NCI-H1417 (cell line): ENCODE data around the gene CFAP97D1.

ENCODE experiments used
- DNase-seq, 3 experiments: peaks; one replicate each; lab custom pipeline; 2025; lab: John Stamatoyannopoulos, UW

CFAP97D1 gene

DNA sequence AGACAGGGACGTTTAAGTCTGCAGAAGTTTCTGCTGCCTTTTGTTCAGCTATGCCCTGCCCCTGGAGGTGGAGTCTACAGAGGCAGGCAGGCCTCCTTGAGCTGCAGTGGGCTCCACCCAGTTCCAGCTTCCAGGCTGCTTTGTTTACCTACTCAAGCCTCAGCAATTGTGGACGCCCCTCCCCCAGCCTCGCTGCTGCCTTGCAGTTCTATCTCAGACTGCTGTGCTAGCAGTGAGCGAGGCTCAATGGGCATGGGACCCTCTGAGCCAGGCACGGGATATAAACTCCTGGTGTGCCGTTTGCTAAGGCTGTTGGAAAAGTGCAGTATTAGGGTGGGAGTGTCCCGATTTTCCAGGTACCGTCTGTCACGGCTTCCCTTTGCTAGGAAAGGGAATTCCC lies 17.8 kb downstream of the CFAP97D1 start:
- peak in 2 of 3 experiments; percentile 27 to 42 for DNase-seq

- DNase-seq, result no peak
Observed at GRCh38 chr17:43799047-43799446, 18.8 kb downstream of the CFAP97D1 start.

DNA sequence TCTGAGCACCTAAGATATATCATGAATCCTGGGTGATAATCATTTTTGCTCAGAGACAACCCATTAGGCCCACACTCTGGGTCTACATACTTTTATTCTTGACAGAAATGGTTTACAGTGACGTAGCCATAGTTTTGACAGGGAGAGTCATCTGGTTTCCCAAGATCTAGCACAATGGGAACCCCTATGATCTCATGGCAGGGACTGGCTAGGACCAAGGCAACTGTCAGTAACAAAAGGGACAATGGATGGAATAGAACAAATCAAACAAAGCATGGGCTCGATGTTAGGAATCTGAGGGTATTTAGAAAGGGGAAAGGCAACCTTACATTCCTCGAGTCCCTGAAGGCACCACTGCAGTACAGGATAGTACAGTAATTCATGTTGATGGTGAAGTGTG lies 20.5 kb downstream of the CFAP97D1 start:
- DNase-seq, result no peak

DNA sequence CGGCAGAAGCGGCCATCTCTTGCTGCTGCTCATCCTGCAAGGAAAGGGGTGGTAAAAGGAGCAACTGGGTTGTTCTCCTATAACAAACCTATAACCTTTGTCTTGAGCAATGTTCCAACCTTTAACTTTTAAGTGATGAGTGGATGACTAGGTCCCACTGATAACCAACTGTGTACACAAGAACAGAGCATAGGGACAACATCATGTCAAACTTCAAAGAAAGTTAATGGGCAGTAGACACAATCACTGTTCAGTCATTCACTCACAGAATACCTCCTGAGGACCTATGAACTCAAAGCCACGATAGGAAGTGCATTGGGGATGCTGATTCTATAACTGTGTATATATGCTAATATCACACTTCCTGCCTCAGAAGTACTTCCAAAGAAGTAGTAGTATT lies 21.6 kb downstream of the CFAP97D1 start:
- no peak for DNase-seq

GRCh38 chr17:43803758-43804157 lies 23.5 kb downstream of the CFAP97D1 start:
- DNase-seq, result no peak

- no peak for DNase-seq
Observed at GRCh38 chr17:43805117-43805516, 24.9 kb downstream of the CFAP97D1 start.

DNA sequence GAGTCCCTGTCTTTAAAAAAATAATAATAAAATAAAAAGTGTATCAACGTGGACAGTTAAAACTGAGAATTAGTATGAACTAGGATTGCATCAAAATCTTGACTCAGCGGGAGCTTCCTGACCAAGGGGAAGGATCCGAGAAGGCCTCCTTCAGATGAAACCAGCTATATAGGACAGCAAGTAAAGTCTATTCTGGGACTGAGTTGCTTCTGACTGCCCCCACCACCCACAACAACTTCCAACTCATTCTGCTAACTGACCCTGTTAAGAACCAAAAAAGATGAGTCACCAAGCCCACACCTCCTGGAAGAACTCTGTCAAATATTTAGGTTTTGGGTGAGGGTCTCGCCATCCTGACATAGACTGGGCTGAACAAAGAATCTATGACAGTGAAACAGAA lies 27.8 kb downstream of the CFAP97D1 start:
- no peak for DNase-seq

GRCh38 chr17:43809121-43809520 lies 28.9 kb downstream of the CFAP97D1 start:
- DNase-seq, result no peak

DNA sequence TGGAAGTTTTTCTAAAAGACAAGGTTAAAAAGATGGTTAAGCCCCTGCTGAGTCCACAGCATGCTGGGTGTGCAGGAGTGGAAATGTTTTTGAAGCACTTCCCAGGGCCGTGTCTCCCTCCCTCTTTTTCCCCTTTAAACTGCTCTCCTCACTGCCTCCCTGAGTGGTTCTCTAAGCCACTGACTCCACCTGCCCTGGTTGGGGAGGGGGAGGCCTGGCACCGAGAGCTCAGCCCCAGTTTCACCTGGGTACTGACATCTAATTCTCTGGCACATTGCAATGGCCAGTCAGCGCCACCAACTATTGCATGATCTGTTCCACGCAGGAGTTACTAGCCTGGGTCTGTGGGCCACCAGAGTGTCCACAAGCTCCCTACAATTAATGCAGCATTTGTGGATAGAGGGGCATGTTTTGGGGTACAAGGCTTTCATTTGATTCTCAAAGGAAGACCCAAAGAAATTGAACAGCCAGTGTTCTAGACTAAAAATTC lies 30.0 kb downstream of the CFAP97D1 start:
- peak in 1 of 3 experiments; percentile 31 for DNase-seq

GRCh38 chr17:43810823-43811222 lies 30.6 kb downstream of the CFAP97D1 start:
- DNase-seq, result no peak

DNA sequence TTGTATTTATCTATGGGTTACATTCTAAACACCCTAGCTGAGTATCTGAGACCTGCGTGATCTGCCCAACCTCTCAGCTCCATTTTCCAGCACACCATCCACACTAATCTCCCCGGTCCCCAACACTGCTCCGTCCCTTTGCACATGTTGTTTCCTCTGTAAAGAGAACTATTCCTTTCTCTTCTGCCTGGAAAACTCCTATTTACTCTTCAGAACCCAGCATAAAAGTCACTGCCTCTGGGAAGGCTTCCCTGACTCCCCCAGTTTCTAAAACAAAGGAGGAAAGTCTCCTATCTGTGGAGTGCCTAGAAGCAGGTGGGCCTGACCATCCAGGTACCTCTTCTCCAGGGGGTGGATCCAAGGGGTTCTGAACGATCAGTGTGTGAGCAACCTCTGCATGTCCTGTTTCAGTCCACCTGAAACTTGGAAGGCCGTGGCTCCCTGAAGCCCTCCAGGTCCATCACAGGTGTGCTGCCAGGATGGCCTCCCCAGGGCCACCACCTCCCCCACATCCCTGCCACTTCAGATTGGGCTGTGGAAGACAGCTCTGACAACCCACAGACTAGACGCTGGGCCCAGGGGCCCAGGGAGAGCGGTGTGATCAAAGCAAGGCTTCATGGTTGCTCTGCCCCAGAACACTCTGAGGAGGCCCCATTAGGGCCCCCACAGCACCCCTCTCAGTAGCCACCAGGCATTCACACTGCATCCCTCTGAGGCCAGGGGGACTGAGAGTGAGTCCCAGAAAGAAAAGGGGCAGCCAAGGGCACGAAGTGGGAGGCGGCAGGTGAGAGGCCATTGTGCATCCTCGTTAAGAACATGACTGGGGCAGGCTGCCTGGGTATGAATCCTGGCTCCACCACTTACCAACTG lies 32.4 kb downstream of the CFAP97D1 start:
- no peak for DNase-seq

DNA sequence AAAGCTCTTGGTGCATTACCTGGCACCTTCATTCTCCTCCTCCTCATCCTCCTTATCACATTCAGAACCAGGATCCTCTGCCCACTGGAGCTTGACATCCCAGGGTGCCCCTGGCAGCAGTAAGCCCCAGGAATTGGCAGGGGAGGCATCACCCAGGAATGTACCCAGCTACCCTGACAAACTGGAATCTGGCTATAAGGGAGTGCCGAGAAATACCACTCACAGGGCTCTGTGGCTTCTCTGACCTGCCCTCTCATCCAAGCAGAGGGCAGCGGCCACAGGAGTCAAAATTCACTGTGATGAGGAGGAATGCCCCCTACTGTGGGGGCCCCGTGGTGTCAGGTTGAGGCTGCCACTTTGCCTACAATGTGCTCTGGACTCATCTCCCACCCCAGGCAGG lies 33.2 kb downstream of the CFAP97D1 start:
- DNase-seq, result no peak

DNA sequence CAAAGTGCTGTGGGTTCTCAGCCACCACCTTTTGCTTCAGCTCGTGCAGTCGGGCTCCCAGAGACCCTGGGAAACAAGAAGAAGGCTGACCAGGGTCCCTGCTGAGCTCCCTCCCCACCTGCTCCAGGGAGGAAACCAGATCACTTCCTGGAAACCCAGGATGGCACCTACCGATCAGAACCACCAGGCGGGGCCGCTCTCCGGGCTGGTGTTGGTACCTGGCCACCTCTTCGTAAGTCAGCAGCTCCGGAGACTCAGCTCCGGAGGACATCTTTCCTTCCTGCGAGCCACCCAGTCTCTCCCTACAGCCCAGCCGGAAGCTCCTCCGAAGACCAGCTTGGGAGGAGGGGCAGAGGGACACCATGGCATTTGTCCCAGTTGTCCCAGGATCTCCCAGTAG lies 33.8 kb downstream of the CFAP97D1 start:
- DNase-seq, result no peak

DNA sequence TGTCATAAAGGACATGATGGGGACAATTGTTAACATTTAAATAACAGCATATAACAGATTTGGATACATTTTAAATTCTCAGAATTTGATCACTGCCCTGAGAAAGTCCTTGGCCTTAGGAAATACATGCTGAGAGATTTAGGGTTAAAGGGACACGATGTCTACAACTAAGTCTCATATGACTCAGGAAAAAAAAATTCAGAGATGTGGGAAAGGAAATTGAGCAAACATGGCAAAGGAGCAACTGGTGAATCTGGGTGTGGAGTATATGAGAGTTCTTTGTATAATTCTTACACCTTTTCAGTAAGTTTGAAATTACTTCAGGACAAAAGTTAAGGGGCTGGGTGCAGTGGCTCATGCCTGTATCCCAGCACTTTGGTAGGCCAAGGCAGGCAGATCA lies 34.5 kb downstream of the CFAP97D1 start:
- no peak for DNase-seq

DNA sequence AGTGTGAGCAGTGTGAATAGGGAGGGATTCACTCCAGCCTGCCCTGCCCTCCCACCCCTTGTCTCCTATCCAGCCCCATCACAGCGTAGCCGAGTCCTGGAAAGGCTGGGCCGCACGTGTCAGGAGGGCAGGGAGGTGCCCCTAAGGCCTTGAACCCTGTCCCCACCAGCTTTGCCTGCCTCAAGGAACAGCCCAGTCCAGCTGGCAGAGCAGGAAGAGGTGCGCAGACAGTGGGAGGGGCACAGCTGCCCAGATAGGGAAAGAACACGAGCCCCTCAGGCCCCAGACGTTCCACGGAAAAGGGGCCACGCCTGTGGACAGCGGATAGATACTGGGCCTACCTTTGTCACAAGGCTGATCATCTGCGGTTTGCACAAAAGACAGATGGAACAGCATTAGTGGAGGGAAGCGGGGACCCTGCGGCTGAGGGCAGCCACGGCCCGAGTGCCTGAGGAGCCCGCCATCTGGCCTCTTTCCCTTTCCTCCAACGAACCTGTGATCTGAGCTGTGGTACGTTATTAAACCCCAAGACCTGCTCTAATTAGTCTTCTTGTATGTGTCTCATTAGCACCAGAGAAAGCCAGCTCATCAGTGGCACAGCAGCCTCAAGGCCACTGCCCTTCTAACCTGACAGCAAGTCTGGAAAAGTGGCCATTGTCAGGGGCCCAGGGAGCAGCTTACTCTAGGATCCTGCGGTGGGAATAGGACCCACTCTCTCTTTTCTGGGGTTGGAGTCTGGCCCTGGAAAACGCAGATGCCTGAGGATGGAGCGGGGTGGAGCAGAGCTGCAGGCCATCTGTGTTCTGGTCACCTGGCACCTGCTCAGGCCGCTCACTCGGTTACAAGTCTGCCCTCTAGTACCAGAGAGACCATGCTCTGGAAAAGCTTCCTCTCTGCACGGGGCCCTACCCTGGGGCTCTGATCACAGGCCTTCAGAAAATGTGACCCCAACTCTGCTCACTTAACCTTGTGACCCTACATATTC lies 36.4 kb downstream of the CFAP97D1 start:
- DNase-seq, result no peak

GRCh38 chr17:43817826-43818225 lies 37.6 kb downstream of the CFAP97D1 start:
- no peak for DNase-seq

DNA sequence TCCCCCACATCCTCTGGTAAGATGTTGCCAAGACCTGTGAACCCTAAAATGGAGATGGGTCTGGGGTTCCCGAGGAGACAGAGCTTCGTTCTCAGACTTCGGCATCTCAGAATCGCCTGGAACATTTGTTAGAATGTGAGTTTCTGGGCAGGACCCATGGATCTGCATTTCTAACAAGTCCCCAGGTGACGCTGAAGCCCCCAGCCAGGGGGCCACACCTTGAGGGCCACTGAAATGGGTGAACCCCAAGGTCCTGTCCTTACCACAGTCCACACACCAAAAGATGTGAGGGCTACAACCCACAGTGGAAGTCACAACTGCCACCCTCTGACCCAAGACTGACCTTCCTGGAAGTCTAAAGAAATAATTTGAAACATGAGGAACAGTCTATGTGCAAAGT lies 38.7 kb downstream of the CFAP97D1 start:
- no peak for DNase-seq

DNA sequence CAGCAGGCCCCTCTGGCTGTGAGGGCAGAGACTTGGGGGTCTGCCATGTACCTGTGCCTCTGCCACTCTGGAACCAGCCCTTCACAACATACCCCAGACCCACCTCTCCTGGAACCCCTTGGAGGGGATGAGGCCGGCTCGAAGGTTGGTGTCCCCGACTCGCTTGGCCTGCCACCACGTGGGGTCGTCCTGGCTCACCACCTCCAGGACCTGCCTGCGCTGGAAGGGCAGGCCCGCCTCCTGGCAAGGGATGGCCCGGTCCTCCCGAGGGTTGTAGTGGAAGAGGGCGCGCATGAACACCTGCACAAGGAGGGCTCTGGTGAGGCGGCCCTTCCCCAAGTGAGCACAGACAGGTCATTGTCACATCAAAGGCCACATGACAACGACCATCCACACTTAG lies 40.5 kb downstream of the CFAP97D1 start:
- DNase-seq, result no peak

- no peak for DNase-seq
Observed at GRCh38 chr17:43822570-43823190, 42.4 kb downstream of the CFAP97D1 start.

DNA sequence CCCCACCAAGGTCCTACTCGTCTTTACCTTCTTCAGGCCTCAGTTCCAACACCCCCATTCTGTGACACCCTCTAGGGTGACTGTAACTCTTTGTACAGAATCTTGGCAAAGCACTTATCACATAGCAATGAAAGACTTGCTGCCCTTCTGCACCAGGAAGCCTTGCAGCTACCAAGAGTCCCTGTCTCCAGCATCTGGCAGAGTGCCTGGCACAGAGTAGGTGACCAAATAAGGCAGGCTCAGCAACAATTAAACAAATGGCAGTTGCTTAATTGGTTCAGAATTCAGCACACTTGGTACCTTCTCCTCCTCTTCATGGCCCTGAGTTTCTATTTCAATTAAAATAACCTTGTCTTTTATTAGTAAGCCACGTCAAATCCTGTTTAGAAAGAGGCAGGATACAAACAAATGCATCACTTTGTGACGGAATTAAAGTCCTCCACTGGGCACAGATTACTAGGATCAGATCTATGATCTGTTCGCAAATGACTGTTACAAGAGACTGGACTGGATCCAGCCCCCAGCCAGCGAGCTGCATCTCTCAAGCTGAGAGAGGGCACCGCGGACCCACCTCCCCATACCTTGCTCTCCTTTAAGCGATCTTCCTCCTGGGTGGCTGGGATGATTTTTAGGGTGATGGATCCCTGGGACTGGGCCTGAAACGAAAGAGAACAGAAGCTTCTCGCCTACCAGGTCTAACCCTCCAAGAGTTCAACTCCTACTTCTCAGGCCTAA lies 43.3 kb downstream of the CFAP97D1 start:
- no peak for DNase-seq

GRCh38 chr17:43825567-43825966 lies 45.3 kb downstream of the CFAP97D1 start:
- no peak for DNase-seq

GRCh38 chr17:43826206-43826605 lies 46.0 kb downstream of the CFAP97D1 start:
- DNase-seq, result no peak
